T-helper 22 cell (primary cell): ENCODE measurements around the gene RGS7.
"Not testable (repeated sequence)": the region's sequence is repeated elsewhere in the genome, so short reads cannot be mapped to it uniquely, and the experiment has no call there.

ENCODE experiments used
- DNase-seq: peaks from one replicate; pipeline ENCODE4 v3.0.0-alpha.2; 2020; ENCODE audit warnings: low read depth

The RGS7 gene

DNA sequence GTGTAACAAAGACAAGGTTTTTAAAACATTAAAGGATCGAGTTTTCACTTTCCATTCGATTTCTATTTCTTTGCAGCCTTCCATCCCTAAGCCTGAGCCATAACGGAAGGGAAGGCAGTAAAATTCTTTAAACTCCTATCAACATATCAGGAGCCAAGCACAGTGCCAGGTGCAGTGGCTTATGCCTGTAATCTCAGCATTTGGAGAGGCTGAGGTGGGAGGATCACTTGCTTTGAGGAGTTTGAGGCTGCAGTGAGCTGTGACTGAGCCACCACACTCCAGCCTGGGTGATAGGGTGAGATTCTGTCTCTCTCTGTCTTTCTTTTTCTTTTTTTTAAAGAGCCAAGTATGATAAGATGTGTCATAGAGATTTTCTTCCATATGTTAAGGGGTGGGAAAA is 527.5 kb downstream of the RGS7 start:
- no peak for DNase-seq

DNA sequence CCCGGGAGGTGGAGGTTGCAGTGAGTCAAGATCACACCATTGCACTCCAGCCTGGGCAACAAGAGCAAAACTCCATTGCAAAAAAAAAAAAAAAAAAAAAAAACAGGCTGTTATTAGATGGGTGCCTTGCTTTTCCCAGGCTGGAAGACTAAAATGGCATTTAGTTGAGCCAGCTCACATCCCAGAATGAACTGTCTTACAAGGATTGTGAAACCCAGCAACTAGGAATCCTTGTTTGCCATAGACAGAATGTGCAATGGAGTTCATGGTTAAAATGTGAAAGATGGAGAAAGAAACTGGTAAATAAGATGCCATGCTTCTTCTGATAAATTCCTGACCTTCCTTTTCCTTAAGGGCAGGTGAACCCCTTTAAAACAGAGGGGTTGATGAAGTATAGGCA is 529.2 kb downstream of the RGS7 start:
- no peak for DNase-seq

GRCh38 chr1:240824238-240824637 is 532.8 kb downstream of the RGS7 start:
- DNase-seq, result no peak

- DNase-seq, result no peak
These were observed 533.6 kb downstream of the RGS7 start for GRCh38 chr1:240823357-240823756.

GRCh38 chr1:240821925-240822324 is 535.1 kb downstream of the RGS7 start:
- DNase-seq, result no peak

DNA sequence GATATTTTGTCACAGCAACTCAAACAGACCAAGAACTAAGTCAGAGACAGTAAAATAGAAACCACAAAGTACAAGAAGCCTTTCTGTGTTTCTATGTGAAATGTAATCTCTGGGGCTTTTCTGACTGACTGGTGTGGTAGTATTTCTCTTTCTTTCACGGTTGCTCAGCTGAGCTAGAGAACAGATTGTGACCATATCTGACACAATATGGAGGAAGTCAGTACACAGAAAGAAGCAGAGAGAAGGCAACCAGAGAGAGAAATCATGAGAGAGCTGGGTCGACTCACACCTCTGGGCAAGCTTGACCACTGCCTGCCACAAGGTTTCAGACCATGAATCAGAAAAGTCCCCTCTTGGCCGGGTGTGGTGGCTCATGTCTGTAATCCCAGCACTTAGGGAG is 536.2 kb downstream of the RGS7 start:
- no peak for DNase-seq

GRCh38 chr1:240816472-240816871 is 540.5 kb downstream of the RGS7 start:
- no peak for DNase-seq

- no peak for DNase-seq
These were observed 543.3 kb downstream of the RGS7 start for GRCh38 chr1:240813720-240814119.

DNA sequence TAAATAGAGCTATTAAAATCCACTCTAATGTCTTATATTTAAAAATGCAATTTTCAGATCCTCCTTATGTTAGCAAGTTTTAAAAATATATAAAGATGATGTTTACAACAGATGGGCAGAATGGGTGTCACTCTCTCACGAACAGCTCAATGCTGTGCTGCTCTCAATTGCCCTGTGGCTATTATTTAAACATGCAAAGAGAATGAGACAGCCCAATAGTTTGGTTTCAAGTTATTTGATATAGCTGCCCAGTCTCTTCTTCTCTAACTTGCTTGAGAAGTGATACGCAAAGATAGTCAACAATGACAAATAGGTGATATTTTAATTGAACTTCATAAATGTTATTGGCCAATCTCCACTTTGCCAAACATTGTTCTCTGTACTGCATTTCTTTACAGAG is 545.7 kb downstream of the RGS7 start:
- no peak for DNase-seq

- DNase-seq, result no peak
These were observed 548.6 kb downstream of the RGS7 start for GRCh38 chr1:240808381-240808780.

DNA sequence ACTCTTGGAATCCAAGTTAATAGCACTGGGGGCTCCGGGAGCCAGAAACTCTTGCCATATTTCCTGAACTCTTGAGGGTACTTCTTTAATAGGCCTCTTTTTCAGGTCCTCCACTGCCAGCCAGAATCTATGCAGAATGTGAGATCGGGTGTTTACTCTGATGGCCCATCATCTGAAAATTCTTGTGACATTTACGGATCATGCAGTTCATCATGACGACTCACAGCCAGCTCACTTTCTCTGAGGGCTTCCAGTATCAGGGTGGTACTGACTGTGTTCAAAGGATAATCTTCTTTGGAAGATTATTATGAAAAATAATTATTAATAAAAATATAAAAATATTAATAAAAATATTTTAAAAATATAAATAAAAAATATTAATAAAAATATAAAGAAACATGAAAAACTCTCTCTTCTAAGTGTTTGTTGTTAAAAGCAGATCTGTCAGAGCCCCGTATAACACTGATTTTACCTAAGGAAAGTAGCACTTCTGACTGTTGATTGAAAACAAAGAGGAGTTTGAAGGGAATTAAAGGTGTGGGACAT is 550.7 kb downstream of the RGS7 start:
- no peak for DNase-seq

- DNase-seq, result no peak
These were observed 552.5 kb downstream of the RGS7 start for GRCh38 chr1:240804475-240804874.

- DNase-seq, result no peak
These were observed 553.9 kb downstream of the RGS7 start for GRCh38 chr1:240803151-240803550.

DNA sequence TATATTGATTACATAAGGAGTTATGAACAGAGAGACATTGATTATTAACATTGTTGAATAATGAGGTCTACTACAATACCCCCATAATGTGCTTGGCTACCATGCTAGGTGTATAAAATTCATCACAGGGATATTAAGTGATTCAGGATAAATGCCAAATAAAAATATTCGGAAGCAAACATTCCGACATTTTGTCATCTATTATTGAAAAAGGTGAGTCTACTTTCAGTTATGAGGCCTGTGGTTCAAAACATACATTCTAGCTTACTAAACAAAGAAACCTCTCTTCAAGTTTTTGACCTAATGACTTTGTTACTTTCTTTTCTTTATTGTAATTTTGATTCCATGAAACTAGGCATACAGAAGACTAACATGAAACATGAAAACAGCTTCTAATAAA is 554.7 kb downstream of the RGS7 start:
- no peak for DNase-seq

DNA sequence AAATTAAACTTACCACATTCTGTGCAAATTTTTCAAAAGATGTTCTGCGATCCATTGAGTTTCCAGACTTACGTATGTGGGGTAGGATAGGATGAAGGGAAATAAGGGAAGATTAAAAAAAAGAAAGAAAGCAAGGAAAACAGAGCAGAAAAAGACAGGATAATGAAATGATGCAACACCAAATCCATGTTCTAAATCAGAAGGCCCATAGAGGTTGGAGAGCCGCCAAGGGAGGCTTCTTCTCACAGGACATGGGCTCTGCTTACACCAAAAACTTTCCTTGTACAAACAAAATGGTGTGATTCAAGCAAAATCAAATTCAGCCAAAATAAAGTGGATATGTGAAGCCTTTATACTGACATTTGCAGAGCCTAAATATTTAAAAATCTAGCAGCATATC is 555.6 kb downstream of the RGS7 start:
- no peak for DNase-seq

GRCh38 chr1:240800291-240800690 is 556.7 kb downstream of the RGS7 start:
- no peak for DNase-seq

DNA sequence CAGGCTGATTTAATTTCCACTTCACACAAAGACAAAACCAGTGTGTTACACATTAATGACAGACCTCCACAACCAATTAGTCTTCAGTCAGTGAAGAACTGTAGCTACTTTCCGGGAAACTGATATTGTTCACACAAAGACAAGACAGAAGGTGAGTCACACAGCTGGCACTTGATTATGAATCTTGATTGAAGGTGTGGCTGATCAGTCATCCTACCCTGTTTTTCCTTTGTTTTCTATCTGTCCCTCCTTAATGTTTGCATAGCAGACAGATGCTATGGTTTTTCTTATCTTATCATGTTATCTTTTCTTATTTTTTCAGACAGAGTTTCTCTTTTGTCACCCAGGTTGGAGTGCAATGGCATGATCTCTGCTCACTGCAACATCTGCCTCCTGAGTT is 560.0 kb downstream of the RGS7 start:
- no peak for DNase-seq

- DNase-seq, result no peak
These were observed 562.8 kb downstream of the RGS7 start for GRCh38 chr1:240794046-240794843.

GRCh38 chr1:240792915-240793529 is 564.0 kb downstream of the RGS7 start:
- no peak for DNase-seq

- DNase-seq, result no peak
These were observed 566.1 kb downstream of the RGS7 start for GRCh38 chr1:240790856-240791255.

- DNase-seq, result no peak
These were observed 570.1 kb downstream of the RGS7 start for GRCh38 chr1:240786880-240787279.

DNA sequence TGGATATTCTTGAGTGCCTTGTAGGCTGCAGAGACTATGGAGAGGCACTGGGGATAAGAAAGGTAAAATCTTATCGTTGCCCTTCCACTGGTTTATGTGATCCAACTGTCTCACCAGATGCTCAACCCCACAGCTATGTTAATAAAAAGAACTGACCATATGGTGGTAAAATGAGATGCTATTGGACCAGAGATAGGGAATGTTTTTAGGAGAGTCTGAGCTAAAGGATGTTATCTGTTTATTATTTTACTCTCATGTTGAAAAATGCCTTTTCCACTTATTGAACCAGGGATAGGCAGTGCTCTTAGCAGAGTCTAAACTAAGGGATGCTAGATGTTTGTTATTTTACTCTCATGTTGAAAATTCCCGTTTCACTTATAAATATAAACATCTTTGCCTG is 572.2 kb downstream of the RGS7 start:
- DNase-seq, result no peak

DNA sequence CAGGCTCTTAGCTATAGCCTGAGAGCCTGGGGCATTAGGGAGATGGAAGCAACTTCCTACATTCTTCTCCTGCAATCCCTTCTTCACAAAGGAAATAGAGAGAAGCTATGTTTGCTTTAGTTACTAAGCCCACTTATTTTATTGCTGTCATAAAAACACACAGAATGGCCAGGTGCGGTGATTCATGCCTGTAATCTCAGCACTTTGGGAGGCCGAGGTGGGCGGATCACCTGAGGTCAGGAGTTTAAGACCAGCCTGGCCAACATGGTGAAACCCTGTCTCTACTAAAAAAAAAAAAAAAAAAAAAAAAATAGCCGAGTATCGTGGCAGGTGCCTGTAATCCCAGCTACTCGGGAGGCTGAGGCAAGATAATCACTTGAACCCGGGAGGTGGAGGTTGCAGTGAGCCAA is 573.3 kb downstream of the RGS7 start:
- DNase-seq, result not testable (repeated sequence)

DNA sequence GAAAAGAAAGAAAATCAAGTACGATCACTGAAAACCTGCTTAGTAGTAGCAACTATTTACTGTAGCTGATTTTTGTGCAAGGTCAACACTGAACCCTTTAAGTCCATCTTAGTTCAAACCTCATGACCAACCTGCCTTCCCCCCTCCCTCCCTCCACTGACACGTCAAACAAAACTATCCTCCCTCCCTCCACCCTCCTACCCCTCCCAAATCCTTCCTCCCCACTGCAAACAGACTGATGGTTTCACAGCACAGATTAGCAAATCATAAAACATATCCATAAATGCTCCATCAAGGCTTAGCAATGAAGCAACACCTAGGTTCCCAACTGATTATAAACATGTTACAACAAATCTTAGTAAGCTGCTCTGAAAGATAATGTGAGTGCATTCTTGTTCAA is 580.8 kb downstream of the RGS7 start:
- no peak for DNase-seq
